OCI-LY1 (cell line): Measurements from ENCODE around the gene ZFP82.

Experiments used
- H2AFZ ChIP-seq: fragments of 200-600 bp; sonication (generic), shearing (Covaris generic); 2 replicates; pipeline ENCODE4 v1.6.0; 2014; ENCODE audit warnings: antibody characterized with exemption, mild to moderate bottlenecking, low read length
- H3F3A ChIP-seq: fragments of 200-600 bp; sonication (generic), shearing (Covaris generic); 2 replicates; pipeline ENCODE4 v1.6.0; 2014; ENCODE audit warnings: mild to moderate bottlenecking, antibody characterized with exemption, low read length, moderate library complexity; ENCODE audit not compliant: insufficient read depth
- H3K27ac ChIP-seq: fragments of 200-600 bp; sonication (generic); 2 replicates; pipeline ENCODE4 v1.5.1; 2014; ENCODE audit warnings: low read length, mixed run types, mild to moderate bottlenecking, low read depth; ENCODE audit not compliant: poor library complexity, severe bottlenecking
- H3K27me3 ChIP-seq: fragments of 200-600 bp; sonication (generic); 2 replicates; pipeline ENCODE4 v1.6.0; 2014; ENCODE audit warnings: antibody characterized with exemption, mild to moderate bottlenecking, low read length, moderate library complexity; ENCODE audit not compliant: insufficient read depth
- H3K36me3 ChIP-seq: fragments of 200-600 bp; sonication (generic); 2 replicates; pipeline ENCODE4 v1.6.1; 2014; ENCODE audit warnings: mild to moderate bottlenecking, antibody characterized with exemption, low read length, moderate library complexity, mixed read lengths; ENCODE audit not compliant: insufficient read depth
- H3K4me1 ChIP-seq: fragments of 200-600 bp; sonication (generic); 2 replicates; pipeline ENCODE4 v1.5.1; 2014; ENCODE audit warnings: mild to moderate bottlenecking, low read length, moderate library complexity; ENCODE audit not compliant: insufficient read depth, severe bottlenecking
- H3K4me2 ChIP-seq: fragments of 200-600 bp; sonication (generic), shearing (Covaris generic); 2 replicates; pipeline ENCODE4 v1.6.1; 2014; ENCODE audit warnings: low read length
- H3K4me3 ChIP-seq: fragments of 200-600 bp; sonication (generic); 2 replicates; pipeline ENCODE4 v1.5.1; 2014; ENCODE audit warnings: low read length, low read depth, mild to moderate bottlenecking, mixed read lengths; ENCODE audit not compliant: poor library complexity, severe bottlenecking
- H3K79me2 ChIP-seq: fragments of 200-600 bp; shearing (Covaris generic); 2 replicates; pipeline ENCODE4 v1.6.1; 2016; ENCODE audit warnings: mixed run types, low read length, mixed read lengths; ENCODE audit not compliant: insufficient read depth
- H3K9ac ChIP-seq: fragments of 200-600 bp; sonication (generic), shearing (Covaris generic); 2 replicates; pipeline ENCODE4 v1.6.1; 2014; ENCODE audit warnings: mild to moderate bottlenecking, low read length, mixed read lengths
- H3K9me2 ChIP-seq: fragments of 200-600 bp; sonication (generic), shearing (Covaris generic); 2 replicates; pipeline ENCODE4 v1.6.1; 2014; ENCODE audit warnings: low read depth, mild to moderate bottlenecking, low read length, mixed read lengths
- H3K9me3 ChIP-seq: fragments of 200-600 bp; shearing (Covaris generic); 2 replicates; pipeline ENCODE4 v1.6.1; 2014; ENCODE audit warnings: low read length, mixed read lengths
- H4K20me1 ChIP-seq: fragments of 200-600 bp; sonication (generic), shearing (Covaris generic); 2 replicates; pipeline ENCODE4 v1.6.0; 2016; ENCODE audit warnings: mild to moderate bottlenecking, low read length; ENCODE audit not compliant: insufficient read depth
- CTCF ChIP-seq: fragments of 200-600 bp; sonication (generic), shearing (Covaris generic); IDR thresholded peaks from 2 replicates; pipeline ENCODE4 v1.5.1; 2017; ENCODE audit warnings: mild to moderate bottlenecking, antibody characterized with exemption, low read length, moderate library complexity, mixed read lengths
- EZH2 ChIP-seq: fragments of 200-600 bp; sonication (generic), shearing (Covaris generic); IDR thresholded peaks from 2 replicates; pipeline ENCODE4 v1.8.0; 2017; ENCODE audit warnings: borderline replicate concordance, mixed run types, mild to moderate bottlenecking, antibody characterized with exemption, low read length, moderate library complexity, mixed read lengths

Gene ZFP82

DNA sequence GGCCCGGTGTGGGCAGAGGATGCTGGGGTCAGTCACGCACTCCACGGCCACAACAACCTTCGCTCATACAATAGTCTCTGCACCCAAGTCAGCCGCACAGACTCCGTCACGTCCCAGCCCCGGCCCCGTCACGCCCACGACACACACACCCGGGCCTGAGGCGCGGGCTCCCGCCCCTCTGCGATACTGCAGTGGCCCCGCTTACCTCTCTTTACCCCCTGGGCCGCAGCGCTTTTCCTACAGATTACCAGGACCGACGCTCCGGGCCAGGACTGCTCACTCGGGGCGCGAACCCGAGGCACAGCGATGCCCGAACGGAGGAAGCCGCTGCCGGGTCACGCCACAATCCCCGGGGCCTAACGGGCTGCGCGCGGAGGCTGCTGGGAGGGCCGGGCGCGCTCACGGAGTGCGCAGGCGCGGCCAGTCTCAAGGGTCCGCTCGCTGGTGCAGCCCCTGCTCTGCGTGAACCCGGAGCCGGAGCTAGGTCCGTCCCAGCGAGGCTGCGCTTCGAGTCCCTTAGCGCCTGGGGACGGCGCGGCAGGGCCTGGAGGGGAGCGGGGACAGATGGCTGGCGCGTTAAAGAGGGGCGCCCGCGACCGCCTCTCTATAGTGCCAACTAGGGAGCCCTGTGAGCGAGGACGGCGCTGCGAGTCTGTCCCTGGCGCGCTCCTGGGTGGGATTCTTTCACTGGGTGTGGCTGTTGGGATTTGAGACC is at the start of gene ZFP82:
Gene ZFP82 (minus strand): TSS at position 358 of the 715 bp plus-strand sequence. CDS start 8,855 bp downstream, outside the sequence.
- H3K27me3 ChIP-seq = no peaks in the 10 kb centered on the region
- H4K20me1 ChIP-seq = no peaks in the 10 kb centered on the region
- TF ChIP-seq EZH2 = no peak
- H3K4me1 ChIP-seq = peaks cover 14% of the 10 kb centered on the region
- peak within 1 kb of the TSS; percentile 11; the same call in 1 of the 2 replicates for H2AFZ ChIP-seq
- peak within 1 kb of the TSS; percentile 80 for H3K4me2 ChIP-seq
- H3K27ac ChIP-seq = peak within 1 kb of the TSS; percentile 73
- H3K9ac ChIP-seq = peak within 1 kb of the TSS; percentile 91
- H3K9me2 ChIP-seq = no peaks in the 10 kb centered on the region
- peak within 1 kb of the TSS; percentile 97 for H3K4me3 ChIP-seq
- H3K79me2 ChIP-seq = peaks cover 35% of the 10 kb centered on the region
- H3K9me3 ChIP-seq = peaks cover 11% of the 10 kb centered on the region
- no peaks in the 10 kb centered on the region for H3F3A ChIP-seq
- H3K36me3 ChIP-seq = peaks cover 37% of the 10 kb centered on the region

DNA sequence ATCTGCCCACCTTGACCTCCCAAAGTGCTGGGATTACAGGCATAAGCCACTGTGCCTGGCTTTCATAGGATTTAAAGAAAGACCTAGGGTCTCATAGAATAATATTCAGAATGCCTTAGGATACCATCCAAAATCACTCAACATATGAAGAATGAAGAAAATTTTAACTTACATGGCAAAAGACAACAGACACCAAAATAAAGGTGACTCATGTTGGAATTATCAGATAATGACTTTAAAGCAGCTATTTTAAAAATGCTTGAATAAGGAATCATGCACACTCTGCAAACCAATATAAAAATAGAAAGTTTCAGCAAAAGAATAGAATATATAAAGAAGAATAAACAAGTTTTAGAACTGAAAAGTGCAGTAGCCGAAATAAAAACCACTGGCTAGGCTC is 41.6 kb upstream of the ZFP82 start:
- no peak overlapping the region for H3K27ac ChIP-seq
- no peaks in the 10 kb centered on the region for H3K79me2 ChIP-seq
- TF ChIP-seq CTCF (no peak), EZH2 (no peak)
- H4K20me1 ChIP-seq = no peaks in the 10 kb centered on the region
- H3F3A ChIP-seq = no peaks in the 10 kb centered on the region
- H3K4me3 ChIP-seq = no peak overlapping the region
- no peak overlapping the region for H2AFZ ChIP-seq
- no peaks in the 10 kb centered on the region for H3K27me3 ChIP-seq
- no peaks in the 10 kb centered on the region for H3K9me2 ChIP-seq
- peaks cover 10% of the 10 kb centered on the region; the same call in 1 of the 2 replicates for H3K9me3 ChIP-seq
- peaks cover 9% of the 10 kb centered on the region for H3K36me3 ChIP-seq
- H3K4me2 ChIP-seq = no peak overlapping the region
- no peaks in the 10 kb centered on the region for H3K4me1 ChIP-seq
- H3K9ac ChIP-seq = no peak overlapping the region

DNA sequence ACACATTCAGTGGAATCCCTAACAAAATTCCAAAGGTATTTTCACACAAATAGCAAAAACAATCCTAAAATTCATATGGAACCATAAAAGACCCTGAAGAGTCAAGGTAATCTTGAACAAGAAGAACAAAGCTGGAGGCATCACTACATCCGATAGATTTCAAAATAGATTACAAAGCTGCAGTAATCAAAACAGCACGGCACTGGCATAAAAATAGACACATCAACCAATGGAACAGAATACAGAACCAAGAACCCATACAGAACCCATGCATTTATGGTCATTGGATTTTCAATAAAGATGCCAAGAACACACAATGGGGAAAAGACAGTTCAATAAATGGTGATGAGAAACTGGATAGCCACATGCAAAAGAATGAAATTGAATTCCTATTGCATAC is 38.4 kb upstream of the ZFP82 start:
- H3K4me1 ChIP-seq = no peaks in the 10 kb centered on the region

More for the DNA sequence above, 38.4 kb upstream of the ZFP82 start:
- H3F3A ChIP-seq = no peaks in the 10 kb centered on the region
- H2AFZ ChIP-seq = no peak overlapping the region
- no peak overlapping the region for H3K27ac ChIP-seq
- TF ChIP-seq CTCF (no peak), EZH2 (no peak)
- no peaks in the 10 kb centered on the region for H3K27me3 ChIP-seq
- H3K79me2 ChIP-seq = no peaks in the 10 kb centered on the region
- no peak overlapping the region for H3K9ac ChIP-seq
- H3K4me3 ChIP-seq = no peak overlapping the region
- H3K36me3 ChIP-seq = peaks cover 18% of the 10 kb centered on the region; the same call in 1 of the 2 replicates
- no peaks in the 10 kb centered on the region for H3K9me2 ChIP-seq
- no peaks in the 10 kb centered on the region for H4K20me1 ChIP-seq
- H3K4me2 ChIP-seq = no peak overlapping the region
- H3K9me3 ChIP-seq = peaks cover 10% of the 10 kb centered on the region; the same call in 1 of the 2 replicates
